NT2/D1 (cell line): ENCODE data around the gene CENPS.
"Not testable (repeated sequence)": the region's sequence is repeated elsewhere in the genome, so short reads cannot be mapped to it uniquely, and the experiment has no call there.

Source experiments
- YY1 ChIP-seq: IDR thresholded peaks from 2 replicates; pipeline ENCODE4 v1.6.1; 2011; ENCODE audit not compliant: insufficient read length, insufficient read depth
- ZNF274 ChIP-seq: IDR thresholded peaks from 2 replicates; pipeline ENCODE4 v1.6.1; 2011; ENCODE audit warnings: mild to moderate bottlenecking, low read depth, low read length

- TF ChIP-seq YY1, ZNF274: not testable (repeated sequence)
Observed at GRCh38 chr1:10418741-10419140, 11.5 kb upstream of the CENPS start.
